Measurements from ENCODE around the gene AHDC1. TPM values are rescaled to one million over a fixed set of nuclear protein-coding genes. Genes with fewer than 3 reads are reported as not detected.

Gene AHDC1
- total and polyA plus RNA-seq, 9 of the 15 experiments (the other 6 are each of a cell fraction or from before 2014, with no cell fraction given), result 0.21 to 36.4 (median 4.7) TPM

DNA sequence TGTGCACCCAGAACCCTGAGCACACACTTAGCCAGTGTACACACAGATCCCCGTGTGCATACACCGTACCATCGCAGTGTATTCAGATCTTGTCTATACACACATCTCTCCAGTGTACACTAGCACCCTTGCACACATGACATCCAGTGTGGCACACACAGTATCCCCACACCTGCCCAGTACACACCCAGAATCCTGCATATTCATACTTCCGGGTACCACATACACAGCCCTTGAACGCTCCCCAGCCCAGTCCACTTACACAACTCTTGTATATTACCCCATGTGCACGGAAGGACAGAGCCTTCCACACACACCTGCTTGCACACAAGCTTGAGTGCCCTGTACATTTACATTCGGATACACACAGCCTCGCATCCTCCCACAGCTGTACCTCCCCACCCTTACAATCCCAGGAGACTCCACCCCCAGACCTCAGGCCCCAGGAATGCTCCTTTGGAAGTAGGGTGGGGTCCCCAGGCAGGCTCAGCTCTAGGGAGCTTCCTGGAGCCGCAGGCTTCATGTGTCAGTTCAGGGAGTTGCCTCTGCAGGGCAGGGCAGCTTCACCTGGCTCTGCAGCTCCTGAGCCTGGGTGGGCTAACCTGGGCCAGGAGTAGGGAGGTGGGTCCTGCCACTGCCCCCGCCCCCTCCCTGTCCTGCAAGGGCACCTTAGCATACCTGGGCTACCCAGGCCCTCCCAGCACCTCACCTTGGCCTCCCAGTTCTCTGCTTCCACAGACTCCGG, 46.2 kb downstream of the AHDC1 start (continued):
- TF ChIP-seq, protein P1, sequence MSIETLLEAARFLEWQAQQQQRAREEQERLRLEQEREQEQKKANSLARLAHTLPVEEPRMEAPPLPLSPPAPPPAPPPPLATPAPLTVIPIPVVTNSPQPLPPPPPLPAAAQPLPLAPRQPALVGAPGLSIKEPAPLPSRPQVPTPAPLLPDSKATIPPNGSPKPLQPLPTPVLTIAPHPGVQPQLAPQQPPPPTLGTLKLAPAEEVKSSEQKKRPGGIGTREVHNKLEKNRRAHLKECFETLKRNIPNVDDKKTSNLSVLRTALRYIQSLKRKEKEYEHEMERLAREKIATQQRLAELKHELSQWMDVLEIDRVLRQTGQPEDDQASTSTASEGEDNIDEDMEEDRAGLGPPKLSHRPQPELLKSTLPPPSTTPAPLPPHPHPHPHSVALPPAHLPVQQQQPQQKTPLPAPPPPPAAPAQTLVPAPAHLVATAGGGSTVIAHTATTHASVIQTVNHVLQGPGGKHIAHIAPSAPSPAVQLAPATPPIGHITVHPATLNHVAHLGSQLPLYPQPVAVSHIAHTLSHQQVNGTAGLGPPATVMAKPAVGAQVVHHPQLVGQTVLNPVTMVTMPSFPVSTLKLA (conservative IDR thresholded peaks at IDR 0.05), result 0 out of 4 replicates have a peak, but pooled peaks of 1 of the 2 experiments have one; percentile 13
- TF ChIP-seq HDAC8 (tag; IDR thresholded peaks at IDR 0.05) (no peak), NBN (IDR thresholded peaks at IDR 0.05; ENCODE audit: low read depth) (no peak), POLR2A (conservative IDR thresholded peaks at IDR 0.05) (no peak), SMARCB1 (IDR thresholded peaks at IDR 0.05; ENCODE audit: insufficient read length, low read depth) (no peak), ARID2 (IDR thresholded peaks at IDR 0.05) (peak; percentile 98), SMARCA4 (IDR thresholded peaks at IDR 0.05) (0 out of 2 replicates have a peak, but pooled peaks have one; percentile 2), CTBP1 (IDR thresholded peaks at IDR 0.05; ENCODE audit: borderline replicate concordance) (0 out of 2 replicates have a peak, but pooled peaks have one; percentile 8), POLR3A (IDR thresholded peaks at IDR 0.05; ENCODE audit: borderline replicate concordance, extremely low read depth, insufficient read depth, insufficient read length) (no peak), ARHGAP35 (IDR thresholded peaks at IDR 0.05; ENCODE audit: partially characterized antibody) (no peak), DPF2 (IDR thresholded peaks at IDR 0.05) (peak; percentile 45; the same call in 1 of the 2 replicates), SMARCC2 (IDR thresholded peaks at IDR 0.05; ENCODE audit: low read depth) (no peak), ZNF134 (CRISPR knock-in tag; conservative IDR thresholded peaks at IDR 0.05) (0 out of 2 replicates have a peak, but pooled peaks have one; percentile 17), SMAD4 (CRISPR knock-in tag; conservative IDR thresholded peaks at IDR 0.05) (peak; percentile 49; the same call in 1 of the 2 replicates), RFX1 (IDR thresholded peaks at IDR 0.05) (no peak), ZNF778 (CRISPR knock-in tag; IDR thresholded peaks at IDR 0.05) (no peak), SPI1 (IDR thresholded peaks at IDR 0.05; ENCODE audit: borderline replicate concordance, low read depth, low read length) (no peak), CEBPG (CRISPR knock-in tag; IDR thresholded peaks at IDR 0.05) (no peak), CEBPG (tag; conservative IDR thresholded peaks at IDR 0.05 in 1 of 2, IDR thresholded peaks at IDR 0.05 in 1 of 2) (peak in 1 of 2 experiments; percentile 58; a peak in 1 of 4 replicates), ZFPM2 (CRISPR knock-in tag; IDR thresholded peaks at IDR 0.05) (no peak), TEAD2 (tag; IDR thresholded peaks at IDR 0.05) (no peak), NEUROD1 (IDR thresholded peaks at IDR 0.05; ENCODE audit: borderline replicate concordance, low read depth, low read length, partially characterized antibody) (no peak), ZNF12 (CRISPR knock-in tag; IDR thresholded peaks at IDR 0.05) (no peak)
- TF ChIP-seq, protein P2, sequence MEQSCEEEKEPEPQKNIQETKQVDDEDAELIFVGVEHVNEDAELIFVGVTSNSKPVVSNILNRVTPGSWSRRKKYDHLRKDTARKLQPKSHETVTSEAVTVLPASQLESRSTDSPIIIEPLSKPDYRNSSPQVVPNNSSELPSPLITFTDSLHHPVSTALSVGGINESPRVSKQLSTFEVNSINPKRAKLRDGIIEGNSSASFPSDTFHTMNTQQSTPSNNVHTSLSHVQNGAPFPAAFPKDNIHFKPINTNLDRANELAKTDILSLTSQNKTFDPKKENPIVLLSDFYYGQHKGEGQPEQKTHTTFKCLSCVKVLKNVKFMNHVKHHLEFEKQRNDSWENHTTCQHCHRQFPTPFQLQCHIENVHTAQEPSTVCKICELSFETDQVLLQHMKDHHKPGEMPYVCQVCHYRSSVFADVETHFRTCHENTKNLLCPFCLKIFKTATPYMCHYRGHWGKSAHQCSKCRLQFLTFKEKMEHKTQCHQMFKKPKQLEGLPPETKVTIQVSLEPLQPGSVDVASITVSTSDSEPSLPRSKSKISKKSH (CRISPR knock-in tag; IDR thresholded peaks at IDR 0.05), result no peak
- TF ChIP-seq, protein P3, sequence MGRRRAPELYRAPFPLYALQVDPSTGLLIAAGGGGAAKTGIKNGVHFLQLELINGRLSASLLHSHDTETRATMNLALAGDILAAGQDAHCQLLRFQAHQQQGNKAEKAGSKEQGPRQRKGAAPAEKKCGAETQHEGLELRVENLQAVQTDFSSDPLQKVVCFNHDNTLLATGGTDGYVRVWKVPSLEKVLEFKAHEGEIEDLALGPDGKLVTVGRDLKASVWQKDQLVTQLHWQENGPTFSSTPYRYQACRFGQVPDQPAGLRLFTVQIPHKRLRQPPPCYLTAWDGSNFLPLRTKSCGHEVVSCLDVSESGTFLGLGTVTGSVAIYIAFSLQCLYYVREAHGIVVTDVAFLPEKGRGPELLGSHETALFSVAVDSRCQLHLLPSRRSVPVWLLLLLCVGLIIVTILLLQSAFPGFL (CRISPR knock-in tag; IDR thresholded peaks at IDR 0.05), result no peak

Data from K562 (cell line).